ENCODE results near the gene IBA57.
"Not testable (repeated sequence)": the region's sequence is repeated elsewhere in the genome, so short reads cannot be mapped to it uniquely, and the experiment has no call there.

Gene IBA57

GRCh38 chr1:228213917-228214808 is 48.6 kb downstream of the IBA57 start:
- DNase-seq: no peak

DNA sequence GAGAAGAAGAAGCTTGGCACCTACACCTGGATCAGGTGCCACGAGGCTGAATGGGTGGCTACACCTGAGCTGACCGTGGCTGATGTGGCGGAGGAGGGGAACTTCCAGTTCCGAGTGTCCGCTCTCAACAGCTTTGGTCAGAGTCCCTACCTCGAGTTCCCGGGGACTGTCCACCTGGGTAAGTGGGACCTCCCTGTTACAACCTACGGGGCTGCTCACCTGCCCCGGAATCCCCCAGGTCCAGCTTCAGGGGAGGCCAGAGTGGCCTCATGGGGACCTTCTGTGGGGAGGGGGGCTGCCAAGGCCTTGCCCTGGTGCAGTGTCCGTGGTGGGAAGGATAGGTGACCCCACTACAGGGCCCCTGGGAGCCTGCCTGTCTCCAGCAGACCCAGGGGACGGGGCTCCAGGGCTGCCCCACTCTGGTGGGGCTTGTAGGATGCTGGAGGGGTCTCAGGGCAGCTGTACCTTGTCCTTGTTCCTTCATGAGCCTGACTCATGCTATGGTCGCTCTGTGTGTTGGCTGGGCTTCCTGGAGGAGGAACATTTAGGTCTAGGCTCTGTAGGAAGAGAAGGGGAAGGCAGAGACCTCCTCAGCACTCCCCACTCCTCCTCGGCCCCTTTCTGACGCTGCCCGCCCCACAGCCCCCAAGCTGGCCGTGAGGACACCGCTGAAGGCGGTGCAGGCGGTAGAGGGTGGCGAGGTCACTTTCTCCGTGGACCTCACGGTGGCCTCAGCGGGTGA is 49.5 kb downstream of the IBA57 start:
- DNase-seq: no peak

- no peak for DNase-seq
Measured at GRCh38 chr1:228215663-228216116, 50.1 kb downstream of the IBA57 start.

- DNase-seq: no peak
Measured at GRCh38 chr1:228216371-228217320, 51.0 kb downstream of the IBA57 start.

DNA sequence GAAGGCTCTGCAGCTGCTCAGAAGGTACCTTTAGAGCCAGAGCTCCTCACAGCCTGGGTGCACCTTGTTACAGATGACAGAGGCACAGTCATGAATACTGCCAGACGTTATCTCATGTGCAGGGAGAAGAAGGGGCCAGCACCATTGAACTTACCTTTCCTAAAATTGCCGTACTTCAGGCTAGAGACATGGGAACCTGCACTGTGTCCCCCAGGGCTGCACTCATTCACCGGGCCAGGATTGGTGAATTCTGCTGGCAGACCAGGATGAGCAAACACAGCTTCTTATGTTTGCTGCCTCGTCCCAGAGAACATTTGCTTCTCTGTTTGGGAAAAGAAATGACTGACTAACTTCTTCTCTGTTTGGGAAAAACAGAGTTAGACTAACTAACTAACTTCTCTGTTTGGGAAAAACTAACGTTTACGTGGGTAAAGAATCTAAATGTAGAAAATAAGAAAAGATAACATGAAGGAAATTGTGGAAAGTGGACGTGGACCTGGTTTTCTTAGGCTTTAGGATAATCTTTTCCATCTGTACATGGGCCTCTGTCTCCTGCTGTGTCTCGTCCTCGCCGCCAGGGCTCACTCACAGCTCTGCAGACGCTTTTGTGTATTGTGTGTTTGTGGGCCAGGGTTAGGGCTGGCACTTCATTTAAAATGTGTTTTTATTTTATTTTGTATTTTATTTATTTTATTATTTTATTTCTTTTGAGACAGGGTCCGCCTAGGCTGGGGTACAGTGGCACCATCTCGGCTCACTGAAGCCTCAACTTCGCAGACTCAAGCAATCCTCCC is 52.1 kb downstream of the IBA57 start:
- no peak for DNase-seq

GRCh38 chr1:228218513-228219244 is 53.1 kb downstream of the IBA57 start:
- no peak for DNase-seq

GRCh38 chr1:228219245-228219961 is 53.8 kb downstream of the IBA57 start:
- DNase-seq: no peak

GRCh38 chr1:228219962-228220780 is 54.6 kb downstream of the IBA57 start:
- DNase-seq: no peak

- not testable (repeated sequence) for DNase-seq
Measured at GRCh38 chr1:228221097-228221496, 55.5 kb downstream of the IBA57 start.

- no peak for DNase-seq
Measured at GRCh38 chr1:228222548-228222947, 56.9 kb downstream of the IBA57 start.

DNA sequence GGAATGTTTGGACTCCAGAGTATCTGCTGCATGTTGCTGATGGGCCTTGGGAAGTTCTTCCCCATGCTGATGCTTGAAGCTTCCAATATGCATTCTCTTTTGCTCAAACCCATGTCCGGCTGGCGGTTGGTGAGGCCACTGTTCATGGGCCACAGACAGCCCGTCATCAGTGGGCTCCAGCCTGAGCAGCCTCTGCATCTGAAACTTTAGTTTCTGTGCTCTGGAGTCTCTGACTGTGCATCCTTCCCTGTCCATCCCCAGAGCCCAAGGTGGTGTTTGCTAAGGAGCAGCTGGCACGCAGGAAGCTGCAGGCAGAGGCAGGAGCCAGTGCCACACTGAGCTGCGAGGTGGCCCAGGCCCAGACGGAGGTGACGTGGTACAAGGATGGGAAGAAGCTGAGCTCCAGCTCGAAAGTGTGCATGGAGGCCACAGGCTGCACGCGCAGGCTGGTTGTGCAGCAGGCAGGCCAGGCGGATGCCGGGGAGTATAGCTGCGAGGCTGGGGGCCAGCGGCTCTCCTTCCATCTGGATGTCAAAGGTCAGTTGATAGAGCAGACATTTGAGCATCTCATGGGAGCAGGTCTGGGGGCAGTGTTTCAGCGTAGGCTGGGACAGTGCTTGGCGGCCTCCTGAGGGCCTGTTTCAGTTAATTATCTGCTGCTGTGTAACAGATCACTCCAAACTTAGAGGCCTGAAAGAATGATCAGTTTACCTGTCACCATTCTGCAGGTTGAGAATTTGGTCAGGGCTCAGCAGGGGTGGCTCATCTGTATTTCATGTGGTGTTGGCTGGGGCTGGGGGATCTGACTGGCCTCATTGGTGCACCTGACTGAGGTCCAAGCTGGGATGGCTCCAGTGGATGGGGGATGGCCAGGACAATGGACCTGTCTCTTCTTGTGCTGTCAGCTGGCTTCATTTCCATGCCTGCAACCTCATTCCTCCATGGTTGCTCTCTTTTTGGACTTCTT is 58.9 kb downstream of the IBA57 start:
- no peak for DNase-seq

GRCh38 chr1:228225165-228225710 is 59.6 kb downstream of the IBA57 start:
- DNase-seq: no peak

- no peak for DNase-seq
Measured at GRCh38 chr1:228225740-228226139, 60.1 kb downstream of the IBA57 start.

GRCh38 chr1:228226141-228226874 is 60.7 kb downstream of the IBA57 start:
- DNase-seq: no peak

DNA sequence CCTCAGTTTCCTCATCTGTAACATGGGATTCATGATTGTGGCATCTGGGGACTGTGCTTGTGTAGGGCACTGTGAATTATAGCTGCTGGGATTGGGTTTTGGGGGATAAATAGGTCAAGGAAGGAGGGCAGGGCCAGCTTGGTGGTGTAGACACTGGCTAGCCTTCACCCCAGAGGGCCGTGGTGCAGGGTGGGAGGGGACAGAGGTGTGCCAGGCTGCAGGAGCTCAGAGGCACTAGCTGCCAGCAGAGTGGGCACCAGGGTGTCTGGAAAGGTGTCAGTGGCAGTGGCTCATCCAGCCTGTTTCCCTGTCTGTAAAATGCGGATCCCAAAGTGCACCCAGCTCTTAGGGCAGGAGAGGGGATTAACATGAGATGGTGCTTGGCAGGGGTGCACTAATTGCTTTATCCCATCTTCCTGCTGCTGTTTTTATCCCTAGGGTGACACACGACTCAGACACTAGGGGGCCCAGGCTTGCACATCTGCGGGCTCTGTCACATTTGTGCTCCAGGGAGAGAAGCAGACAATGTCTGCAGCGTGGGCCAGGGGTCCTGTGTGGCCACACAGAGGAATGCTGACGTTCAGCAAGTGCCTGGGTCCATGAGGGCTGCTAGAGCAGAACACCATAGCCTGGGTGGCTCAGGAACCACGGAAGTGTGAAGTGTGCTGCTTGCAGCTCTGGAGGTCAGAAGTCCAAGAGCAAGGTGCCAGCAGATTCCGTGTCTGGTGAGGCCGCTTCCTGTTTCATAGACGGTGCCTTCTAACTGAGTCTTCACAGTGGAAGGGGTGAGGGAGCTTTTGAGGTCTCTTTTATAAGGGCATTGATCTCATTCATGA is 61.6 kb downstream of the IBA57 start:
- DNase-seq: no peak

DNA sequence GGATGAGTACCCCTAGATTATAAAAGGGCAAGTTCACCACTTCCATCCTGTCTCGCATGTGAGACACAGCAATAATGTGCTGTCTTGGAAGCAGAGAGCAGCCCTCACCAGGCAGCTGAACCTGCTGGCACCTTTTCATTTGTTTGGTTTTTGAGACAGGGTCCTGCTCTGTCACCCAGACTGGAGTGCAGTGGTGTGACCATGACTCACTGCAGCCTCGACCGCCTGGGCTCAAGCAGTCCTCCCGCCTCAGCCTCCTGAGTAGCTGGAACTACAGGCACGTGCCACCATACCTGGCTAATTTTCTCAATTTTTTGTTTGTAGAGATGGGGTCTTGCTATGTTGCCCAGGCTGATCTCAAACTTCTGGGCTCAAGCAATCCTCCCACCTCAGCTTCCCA is 62.5 kb downstream of the IBA57 start:
- not testable (repeated sequence) for DNase-seq

Data from activated CD4-positive, alpha-beta T cell treated with anti-CD3 and anti-CD28 coated beads, Interleukin-2, amount 50 U/mL, for 16 hours (primary cell).